T-helper 9 cell (primary cell): ENCODE data around the gene MMP13.
"Not testable (repeated sequence)": the region's sequence is repeated elsewhere in the genome, so short reads cannot be mapped to it uniquely, and the experiment has no call there.

Source experiments
- DNase-seq: peaks from one replicate; pipeline ENCODE4 v3.0.0-alpha.2; 2020
- total RNA-seq, 2 donors: gene quantifications; one replicate each; lab custom pipeline; 2026; lab: John Stamatoyannopoulos, UW

MMP13 gene
- 0 reads per million in 2 donors for total RNA-seq

GRCh38 chr11:102955624-102956023, at the start of gene MMP13:
Gene MMP13, minus strand, starts transcription at chr11:102955732. Its CDS starts 27 bp downstream, at chr11:102955705.
- DNase-seq, result no peak

GRCh38 chr11:103004234-103004633, 48.7 kb upstream of the MMP13 start:
- DNase-seq, result not testable (repeated sequence)

- no peak for DNase-seq
Measured at GRCh38 chr11:102994105-102994504, 38.6 kb upstream of the MMP13 start.

- no peak for DNase-seq
Measured at GRCh38 chr11:102991776-102992175, 36.2 kb upstream of the MMP13 start.

GRCh38 chr11:102990145-102990544, 34.6 kb upstream of the MMP13 start:
- no peak for DNase-seq

- DNase-seq, result no peak
Measured at GRCh38 chr11:102989379-102990047, 34.0 kb upstream of the MMP13 start.

- no peak for DNase-seq
Measured at GRCh38 chr11:102986815-102987214, 31.3 kb upstream of the MMP13 start.

- no peak for DNase-seq
Measured at GRCh38 chr11:102985850-102986249, 30.3 kb upstream of the MMP13 start.

- no peak for DNase-seq
Measured at GRCh38 chr11:102983486-102983885, 28.0 kb upstream of the MMP13 start.

- DNase-seq, result no peak
Measured at GRCh38 chr11:102981324-102981910, 25.9 kb upstream of the MMP13 start.

GRCh38 chr11:102974552-102975280, 19.2 kb upstream of the MMP13 start:
- DNase-seq, result no peak

GRCh38 chr11:102973698-102974097, 18.2 kb upstream of the MMP13 start:
- not testable (repeated sequence) for DNase-seq

- no peak for DNase-seq
Measured at GRCh38 chr11:102972853-102973252, 17.3 kb upstream of the MMP13 start.

- no peak for DNase-seq
Measured at GRCh38 chr11:102971766-102972165, 16.2 kb upstream of the MMP13 start.

- no peak for DNase-seq
Measured at GRCh38 chr11:102967497-102967896, 12.0 kb upstream of the MMP13 start.

GRCh38 chr11:102966011-102966410, 10.5 kb upstream of the MMP13 start:
- no peak for DNase-seq

GRCh38 chr11:102964867-102965266, 9.3 kb upstream of the MMP13 start:
- no peak for DNase-seq

GRCh38 chr11:102957953-102958352, 2.4 kb upstream of the MMP13 start:
- no peak for DNase-seq

GRCh38 chr11:102950622-102951081, 4.9 kb downstream of the MMP13 start:
- DNase-seq, result no peak

GRCh38 chr11:102946237-102946636, 9.3 kb downstream of the MMP13 start:
- no peak for DNase-seq

- no peak for DNase-seq
Measured at GRCh38 chr11:102940714-102941588, 14.6 kb downstream of the MMP13 start.

- no peak for DNase-seq
Measured at GRCh38 chr11:102936864-102937509, 18.5 kb downstream of the MMP13 start.
